ENCODE measurements around the gene RAB3IL1.

Gene RAB3IL1

GRCh38 chr11:61918938-61919704 lies 1.8 kb upstream of the RAB3IL1 start:
- no peak for DNase-seq (ENCODE audit: low read depth, low spot score)

- no peak for DNase-seq (ENCODE audit: low read depth, low spot score)
Measured at GRCh38 chr11:61918251-61918937, 1.0 kb upstream of the RAB3IL1 start.

DNA sequence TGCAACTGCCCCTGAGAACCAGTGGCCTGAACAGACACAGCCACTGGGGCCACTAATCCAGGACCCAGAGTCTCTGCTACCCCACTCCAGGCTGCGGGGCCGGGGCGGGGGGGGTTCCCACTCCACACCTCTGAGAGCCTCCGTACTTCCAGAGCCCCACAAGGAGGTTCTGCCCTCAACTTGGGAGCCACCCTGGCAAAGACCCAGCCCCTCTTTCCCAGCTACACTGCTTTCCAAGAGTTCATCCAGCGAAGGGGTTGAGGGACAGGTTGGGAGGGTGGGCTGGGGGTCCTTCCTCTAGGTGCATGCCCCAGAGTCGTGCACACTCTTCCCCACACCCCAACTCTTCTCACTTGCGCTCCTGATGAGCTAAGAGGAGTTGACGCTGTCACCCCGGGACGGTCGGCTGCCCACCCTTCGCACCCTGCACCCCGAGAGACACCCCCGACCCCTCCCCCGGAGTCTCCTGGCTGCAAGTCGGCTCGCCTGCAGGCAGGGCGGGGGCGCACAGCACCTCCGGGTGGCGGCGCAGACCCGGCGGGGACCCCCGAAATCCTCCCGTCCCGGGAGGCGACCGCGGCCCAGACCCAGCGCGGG lies 531 bp downstream of the RAB3IL1 start:
- DNase-seq (ENCODE audit: low read depth, low spot score), result no peak

DNA sequence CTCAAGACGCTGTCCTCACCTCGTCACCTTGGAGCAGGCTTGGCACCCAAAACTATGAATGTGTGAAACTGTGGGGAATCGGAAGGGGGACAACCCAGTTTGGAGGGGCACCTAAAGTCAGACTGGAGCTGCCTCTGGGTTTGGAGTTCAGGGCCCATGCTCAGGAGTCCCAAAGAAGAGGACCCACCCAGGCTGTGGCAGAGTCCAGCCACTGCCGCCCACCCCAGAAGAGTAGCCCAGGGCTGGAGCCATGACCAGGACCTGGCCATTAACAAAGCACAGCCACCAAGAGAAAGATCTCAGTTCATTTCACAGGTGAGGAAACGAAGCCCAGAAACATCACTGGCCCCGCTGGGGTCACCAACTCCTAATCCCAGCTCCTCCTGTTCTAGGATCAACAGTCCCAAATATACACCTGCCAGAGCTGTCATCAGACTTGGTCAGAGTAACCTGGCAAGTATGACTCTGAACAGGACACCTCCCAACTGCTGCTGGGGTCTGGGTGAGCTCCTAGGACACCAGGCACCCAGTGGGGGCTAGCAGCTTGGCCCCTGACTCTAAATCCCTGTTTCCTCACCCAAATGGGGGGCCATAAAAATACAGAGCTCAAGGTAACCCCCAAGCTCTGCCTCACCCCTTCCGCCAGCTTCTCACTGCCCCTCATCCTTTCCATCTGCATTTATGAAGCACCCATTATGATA lies 2.7 kb downstream of the RAB3IL1 start:
- DNase-seq (ENCODE audit: low read depth, low spot score), result no peak

DNA sequence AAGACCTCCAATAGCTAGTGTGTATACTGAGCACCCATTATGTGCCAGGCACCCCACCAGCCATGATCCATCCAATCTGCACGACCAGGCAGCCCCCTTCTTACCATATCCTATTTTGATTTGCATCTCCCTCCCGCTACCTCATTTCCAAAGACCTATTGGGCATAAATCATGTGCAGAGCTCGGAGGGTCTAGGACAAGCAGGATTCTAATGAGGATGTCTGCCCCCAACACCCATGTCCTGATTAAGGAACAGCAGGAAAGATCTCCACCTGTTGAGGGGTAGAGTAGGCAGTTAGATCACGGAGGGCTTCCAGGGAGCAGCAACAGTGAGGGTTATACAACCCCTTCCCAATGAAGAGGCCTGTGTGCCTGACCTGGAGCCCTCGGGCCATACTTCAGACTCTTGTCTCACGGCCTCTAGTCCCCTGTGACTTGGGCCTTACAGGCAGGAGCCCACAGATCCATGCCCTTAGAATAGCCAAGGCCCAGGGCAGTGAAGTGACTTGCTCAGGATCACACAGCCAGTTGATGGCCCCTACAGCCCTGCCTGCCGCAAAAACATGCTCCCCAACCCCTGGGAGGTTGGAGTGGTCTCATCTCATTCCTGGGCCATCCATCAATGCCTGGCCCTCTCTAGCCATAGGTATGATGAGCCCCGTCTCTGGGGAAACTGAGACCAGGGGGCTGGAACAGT lies 3.5 kb downstream of the RAB3IL1 start:
- DNase-seq (ENCODE audit: low read depth, low spot score), result no peak

- DNase-seq (ENCODE audit: low read depth, low spot score), result no peak
Measured at GRCh38 chr11:61912991-61913698, 4.2 kb downstream of the RAB3IL1 start.

DNA sequence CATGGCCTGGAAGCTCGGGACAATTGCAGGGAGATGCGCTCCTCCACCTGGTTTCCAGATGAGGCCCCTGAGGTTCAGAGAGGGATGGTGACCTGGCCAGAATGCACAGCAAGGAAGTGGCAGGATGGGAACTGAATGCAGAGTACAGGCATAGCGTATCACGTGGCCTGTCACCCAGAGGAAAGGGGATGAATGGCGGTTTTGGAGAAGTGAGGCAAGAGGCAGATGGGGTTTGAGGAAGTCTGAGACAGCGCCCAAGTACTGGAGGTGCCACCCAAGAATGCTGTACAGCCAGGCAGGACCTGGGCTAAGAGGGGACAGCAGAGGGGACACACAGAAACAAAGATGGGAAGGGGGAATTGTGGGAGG lies 4.9 kb downstream of the RAB3IL1 start:
- DNase-seq (ENCODE audit: low read depth, low spot score), result no peak

DNA sequence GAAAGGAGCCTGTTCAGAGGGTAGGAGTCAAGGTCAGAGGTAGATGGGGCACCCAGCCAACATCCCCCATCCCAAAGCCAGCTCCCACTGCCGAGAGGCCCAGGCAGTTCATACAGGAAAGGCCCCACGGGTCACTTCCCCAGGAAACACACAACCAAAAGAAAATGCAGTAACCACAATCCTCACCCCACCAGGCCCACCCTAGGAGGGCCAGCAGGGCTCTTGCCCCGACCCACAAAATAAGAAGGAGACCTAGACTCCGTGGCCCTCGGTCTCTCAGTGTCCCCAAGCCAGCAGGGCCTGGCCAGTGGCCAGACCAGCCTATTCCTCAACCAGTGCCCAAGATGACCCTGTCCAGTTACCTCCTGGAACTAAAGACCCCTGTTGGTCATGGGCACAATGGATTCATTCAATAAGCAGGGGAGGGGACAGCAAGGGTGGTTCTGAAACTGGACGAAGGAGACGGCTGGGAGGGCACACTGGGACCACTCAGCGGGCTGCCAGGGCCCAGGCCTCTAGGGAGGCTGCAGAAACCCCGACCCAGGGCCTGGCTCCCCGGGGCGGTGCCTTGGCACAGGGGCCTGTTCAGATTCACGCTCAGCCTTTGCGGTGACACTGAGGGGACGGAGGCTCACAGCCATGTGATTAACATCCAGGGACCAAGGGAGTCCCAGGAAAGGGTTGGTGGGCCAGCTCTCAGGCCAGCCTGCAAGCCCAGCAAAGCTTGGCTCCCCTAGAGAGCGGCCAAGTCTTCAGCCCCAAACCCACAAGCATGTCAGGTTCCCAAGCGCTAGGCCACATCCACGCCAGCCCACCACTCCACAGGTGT lies 5.5 kb downstream of the RAB3IL1 start:
- no peak for DNase-seq (ENCODE audit: low read depth, low spot score)

- no peak for DNase-seq (ENCODE audit: low read depth, low spot score)
Measured at GRCh38 chr11:61911128-61911700, 6.2 kb downstream of the RAB3IL1 start.

DNA sequence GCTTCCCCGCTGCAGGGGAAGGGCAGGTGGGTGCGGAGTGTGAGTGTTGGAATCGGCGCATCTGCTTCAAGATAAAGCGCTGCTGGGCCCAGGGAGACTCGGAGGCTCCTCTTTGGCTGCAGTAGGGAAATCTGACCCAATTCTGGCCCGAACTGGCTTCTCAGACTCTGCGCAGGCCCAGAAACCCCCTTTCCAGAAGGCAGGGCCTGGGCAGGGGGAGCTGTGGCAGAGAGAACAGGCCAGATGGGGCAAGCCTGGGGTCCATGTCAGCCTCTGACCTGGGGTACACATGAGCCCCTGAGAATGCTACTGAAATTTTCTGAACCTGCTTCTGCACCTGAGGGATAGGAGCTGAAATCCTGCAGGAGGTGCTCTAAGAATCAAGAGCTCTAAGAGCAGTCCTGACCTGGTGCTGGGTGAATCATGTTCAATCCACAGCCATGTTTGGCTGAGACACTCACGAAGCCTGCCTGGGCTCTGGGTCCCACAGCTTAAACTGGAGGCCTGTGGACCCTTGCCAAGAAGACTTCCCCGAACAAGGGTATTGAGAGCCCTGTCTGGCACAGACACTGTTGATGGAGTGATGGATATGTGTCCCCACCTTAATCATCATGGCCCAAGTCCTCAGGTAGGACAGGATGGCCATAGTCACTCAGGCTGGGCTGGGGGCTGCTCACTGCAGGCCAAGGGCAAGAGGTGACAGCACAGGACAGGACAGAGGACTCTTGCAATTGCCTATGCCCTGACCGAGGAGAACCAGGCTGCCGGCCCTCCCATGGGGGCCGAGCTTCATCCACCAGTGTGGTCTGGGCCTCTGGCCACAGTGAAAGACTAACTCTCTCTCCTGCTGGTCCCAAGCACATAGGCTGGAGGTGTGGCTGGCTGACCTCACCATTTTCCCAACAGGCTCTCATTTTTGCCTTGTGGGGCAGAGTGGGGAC lies 6.9 kb downstream of the RAB3IL1 start:
- no peak for DNase-seq (ENCODE audit: low read depth, low spot score)

DNA sequence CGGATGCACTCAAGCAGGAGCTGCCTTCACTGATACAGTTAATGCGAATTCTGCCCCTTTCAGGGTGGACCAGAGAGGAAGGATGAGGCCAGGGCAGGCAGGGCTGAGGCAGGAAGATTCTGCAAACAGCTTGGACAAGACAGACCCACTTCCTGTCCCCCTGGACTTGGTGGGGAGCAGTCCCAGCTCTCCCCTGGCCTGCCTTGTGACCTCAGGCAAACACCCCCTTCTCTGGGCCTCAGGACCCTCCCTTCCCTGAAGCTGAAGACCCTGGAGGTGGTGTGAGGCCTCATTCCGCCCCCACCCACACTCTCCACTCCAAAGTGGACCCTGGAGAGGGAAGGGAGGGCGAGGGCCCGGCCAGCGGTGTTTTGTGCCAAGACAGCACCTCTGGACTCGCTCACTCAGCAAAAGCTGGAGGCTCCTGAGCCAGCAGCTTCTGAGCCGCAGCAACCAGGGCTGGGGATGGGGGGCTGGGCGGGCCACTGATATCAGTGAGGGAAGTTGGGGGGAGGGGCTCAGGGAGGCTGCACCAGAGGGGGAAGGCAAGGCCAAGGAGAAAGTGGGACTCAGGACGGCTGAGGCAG lies 8.5 kb downstream of the RAB3IL1 start:
- DNase-seq (ENCODE audit: low read depth, low spot score), result no peak

DNA sequence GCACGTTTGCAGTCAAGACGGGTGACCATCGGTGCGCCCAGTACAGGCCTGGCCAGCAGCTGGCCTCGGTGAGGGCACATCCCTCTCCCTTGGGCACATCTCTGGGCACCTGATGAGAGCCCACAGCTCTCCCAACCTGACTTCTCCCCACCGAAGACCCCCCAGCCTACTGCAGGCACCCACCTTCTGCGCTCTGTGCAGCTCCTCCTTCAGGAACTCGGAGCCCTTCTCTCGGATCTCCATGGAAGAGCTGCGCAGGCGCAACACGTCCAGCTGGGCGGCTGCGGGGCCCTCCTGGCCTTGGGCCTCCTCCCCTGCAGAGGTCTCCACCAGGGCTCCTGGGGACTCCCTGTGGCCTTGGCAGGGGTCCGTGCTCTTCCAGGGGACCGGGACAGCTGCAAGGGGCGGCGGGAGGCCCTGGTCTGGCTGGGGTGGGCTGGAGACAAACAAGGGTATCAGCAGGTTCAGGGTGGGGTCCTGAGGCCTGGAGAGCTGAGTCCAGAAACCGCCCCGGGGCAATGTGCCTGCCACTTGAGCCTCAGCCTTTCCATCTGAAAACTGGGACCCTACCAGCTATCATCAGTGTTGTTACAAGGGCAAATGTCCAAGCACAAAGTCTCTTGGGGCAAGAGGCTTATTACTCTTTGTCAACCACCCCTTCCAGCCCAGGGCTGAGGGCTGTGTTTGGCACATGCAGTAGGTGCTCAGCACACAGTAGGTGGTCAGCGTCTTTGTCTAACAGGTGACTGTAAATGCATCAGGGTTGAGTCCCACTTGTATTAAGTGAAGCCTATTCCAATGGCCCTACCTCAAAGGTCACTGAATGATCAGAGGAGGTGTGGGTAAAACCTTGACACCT lies 9.3 kb downstream of the RAB3IL1 start:
- no peak for DNase-seq (ENCODE audit: low read depth, low spot score)

DNA sequence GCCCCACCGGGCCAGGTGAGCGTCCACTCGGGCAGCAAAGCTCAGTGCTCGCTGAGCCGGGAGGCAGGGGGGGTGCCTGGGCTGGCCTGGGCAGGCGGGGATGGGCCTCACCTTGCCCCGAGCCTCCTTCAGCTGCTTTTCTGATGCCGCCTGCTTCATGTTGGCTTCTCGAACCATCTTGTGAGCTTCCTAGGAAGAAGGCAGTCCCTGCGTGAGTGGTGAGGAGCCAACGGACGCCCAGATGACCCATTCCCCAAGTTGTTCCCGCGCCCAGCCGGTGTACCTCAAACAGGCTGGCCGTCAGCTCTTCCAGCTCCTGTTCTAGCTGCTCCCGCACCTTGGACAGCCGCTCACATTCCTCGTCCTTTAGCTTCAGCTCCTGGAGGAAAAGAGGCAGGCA lies 10.1 kb downstream of the RAB3IL1 start:
- no peak for DNase-seq (ENCODE audit: low read depth, low spot score)

DNA sequence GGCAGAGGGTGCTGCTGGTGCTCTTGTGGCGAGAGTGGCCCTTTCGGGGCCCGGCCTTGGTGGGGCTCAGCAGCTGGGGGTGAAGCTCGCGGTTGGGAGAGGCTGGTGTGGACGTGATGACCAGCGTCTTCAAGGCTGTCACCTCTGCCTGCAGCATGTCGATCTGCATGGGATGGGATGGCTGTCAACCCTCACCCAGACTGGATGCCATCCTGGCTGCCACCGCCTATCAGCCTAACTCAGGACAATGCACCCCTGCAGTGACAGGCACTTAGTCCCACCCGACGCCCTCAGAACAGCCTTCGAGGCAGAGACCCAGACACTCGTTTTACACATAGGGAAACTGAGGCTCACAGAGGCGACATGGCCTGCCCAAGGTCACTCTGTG lies 10.8 kb downstream of the RAB3IL1 start:
- no peak for DNase-seq (ENCODE audit: low read depth, low spot score)

DNA sequence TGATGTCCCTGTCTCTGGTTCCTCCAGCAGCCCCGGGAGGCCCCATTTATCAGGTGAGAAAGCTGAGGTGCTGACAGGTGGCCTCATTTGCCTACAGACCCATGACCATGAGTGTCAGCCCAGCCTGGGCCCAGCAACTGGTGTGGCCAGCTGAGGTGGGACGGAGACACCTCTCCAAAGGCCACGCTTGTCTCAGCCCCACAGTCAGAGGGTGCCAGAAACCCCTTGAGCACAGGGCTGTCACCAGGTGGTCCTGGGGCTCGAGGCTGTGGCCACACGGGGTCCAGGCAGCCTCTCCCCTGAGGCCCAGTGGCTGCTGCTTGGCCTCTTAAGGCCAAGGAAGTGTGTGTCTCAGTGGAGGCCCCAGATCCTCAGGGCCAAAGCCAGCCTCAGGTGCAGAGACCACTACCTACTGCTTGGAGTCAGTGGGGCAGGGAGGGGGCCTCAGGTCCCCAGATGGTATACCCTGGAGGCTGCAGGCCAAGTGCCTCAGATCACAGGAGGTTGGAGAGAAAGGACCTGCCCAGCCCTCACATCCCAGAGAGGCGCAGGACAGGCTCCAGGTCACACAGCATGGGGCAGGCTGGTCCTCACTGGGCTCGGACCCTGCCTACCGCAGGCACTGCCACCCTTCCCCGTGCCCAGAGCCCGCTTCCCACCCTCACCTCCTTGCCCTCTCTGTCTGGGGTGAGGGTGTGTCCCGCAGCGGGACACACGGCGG lies 11.4 kb downstream of the RAB3IL1 start:
- DNase-seq (ENCODE audit: low read depth, low spot score), result no peak

- DNase-seq (ENCODE audit: low read depth, low spot score), result no peak
Measured at GRCh38 chr11:61905067-61905696, 12.2 kb downstream of the RAB3IL1 start.
